ENCODE results near the gene TDP2.
"Not testable (repeated sequence)": the region's sequence is repeated elsewhere in the genome, so short reads cannot be mapped to it uniquely, and the experiment has no call there.

The TDP2 gene

DNA sequence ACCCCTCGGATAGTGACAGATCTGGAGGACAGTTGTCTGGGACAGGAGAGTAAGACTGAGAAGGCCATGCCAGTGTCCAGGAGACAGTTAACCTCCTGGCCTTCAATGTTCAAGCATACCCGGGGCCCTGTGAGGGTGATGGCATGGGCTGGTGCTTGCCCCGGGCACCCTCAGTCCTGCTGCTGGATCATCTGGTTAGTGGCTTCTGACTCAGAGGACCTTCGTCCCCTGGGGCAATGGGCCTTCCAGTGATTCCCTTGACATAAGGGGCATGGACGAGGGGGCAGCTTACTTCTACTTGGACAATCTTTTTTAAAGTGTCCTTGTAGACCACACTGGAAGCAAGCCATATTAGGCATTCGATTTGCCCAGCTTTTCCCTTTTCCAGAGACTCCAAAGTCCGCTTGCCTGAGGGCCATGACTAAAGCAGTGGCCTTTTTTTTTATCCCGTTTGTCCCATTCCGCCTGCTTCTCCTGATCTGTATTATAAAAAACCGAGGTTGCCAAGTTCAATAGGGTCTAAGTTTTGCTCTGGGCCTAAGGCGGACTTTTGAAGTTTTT, 12.2 kb upstream of the TDP2 start:
- not testable (repeated sequence) for DNase-seq (ENCODE audit: low read depth)

- DNase-seq (ENCODE audit: low read depth), result no peak
Measured at GRCh38 chr6:24673625-24674024, 6.9 kb upstream of the TDP2 start.

- DNase-seq (ENCODE audit: low read depth), result no peak
Measured at GRCh38 chr6:24672620-24673182, 6.0 kb upstream of the TDP2 start.

GRCh38 chr6:24671077-24671476, 4.4 kb upstream of the TDP2 start:
- DNase-seq (ENCODE audit: low read depth), result not testable (repeated sequence)

DNA sequence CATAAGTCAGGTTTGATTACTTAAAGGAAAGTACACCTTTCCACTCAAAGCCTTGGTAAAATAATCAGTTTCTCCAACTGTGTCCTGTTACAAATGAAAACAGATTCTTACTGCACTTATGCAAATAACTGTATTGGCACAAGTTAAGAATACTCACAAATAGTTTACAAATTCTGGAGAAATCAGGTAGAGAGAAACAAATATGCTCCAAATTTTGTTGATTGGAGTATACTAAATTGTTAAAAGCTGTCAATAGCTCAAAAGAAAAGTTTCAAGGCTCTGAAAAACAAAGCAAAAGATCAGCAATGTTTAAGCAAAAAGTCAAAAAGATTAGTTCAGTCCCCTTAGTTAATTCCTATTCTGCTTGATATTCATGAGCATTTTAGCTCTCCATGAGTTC, 3.8 kb upstream of the TDP2 start:
- not testable (repeated sequence) for DNase-seq (ENCODE audit: low read depth)

- no peak for DNase-seq (ENCODE audit: low read depth)
Measured at GRCh38 chr6:24668997-24669361, 2.3 kb upstream of the TDP2 start.

DNA sequence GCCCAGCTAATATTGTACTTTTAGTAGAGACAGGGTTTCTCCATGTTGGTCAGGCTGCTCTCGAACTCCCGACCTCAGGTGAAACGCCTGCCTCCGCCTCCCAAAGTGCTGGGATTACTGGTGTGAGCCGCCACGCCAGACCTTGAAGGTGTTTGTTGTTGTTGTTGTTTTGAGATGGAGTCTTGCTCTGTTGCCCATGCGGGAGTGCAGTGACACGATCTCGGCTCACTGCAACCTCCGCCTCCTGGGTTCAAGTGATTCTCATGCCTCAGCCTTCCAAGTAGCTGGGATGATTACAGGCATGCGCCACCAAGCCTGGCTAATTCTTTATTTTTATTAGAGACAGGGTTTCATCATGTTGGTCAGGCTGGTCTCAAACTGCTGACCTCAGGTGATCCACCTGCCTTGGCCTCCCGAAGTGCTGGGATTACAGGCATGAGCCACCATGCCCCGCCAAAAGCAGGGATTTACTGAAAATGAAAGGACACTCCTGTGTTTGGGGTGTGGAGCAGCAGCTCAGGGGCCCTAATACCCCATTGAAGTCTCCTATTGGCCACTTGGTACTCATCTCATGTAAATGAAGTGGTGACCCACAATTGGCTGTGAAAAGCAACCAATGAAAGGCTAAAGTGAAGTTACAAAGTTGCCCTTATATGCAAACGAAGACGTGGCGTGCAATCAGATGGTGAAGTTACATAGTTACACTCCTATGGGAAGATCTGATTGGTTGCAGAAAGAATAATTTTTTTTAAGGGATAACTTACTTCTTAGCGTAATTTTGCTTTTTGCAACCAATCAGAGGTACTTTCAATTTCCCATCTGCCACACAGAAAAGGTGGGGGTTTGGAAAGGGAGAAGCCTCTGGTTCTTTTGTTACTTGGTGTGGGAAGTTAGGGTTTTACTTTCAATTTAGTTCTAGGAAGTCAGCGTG, 1.6 kb upstream of the TDP2 start:
- DNase-seq (ENCODE audit: low read depth), result not testable (repeated sequence)

GRCh38 chr6:24667378-24667803, 692 bp upstream of the TDP2 start:
- no peak for DNase-seq (ENCODE audit: low read depth)

DNA sequence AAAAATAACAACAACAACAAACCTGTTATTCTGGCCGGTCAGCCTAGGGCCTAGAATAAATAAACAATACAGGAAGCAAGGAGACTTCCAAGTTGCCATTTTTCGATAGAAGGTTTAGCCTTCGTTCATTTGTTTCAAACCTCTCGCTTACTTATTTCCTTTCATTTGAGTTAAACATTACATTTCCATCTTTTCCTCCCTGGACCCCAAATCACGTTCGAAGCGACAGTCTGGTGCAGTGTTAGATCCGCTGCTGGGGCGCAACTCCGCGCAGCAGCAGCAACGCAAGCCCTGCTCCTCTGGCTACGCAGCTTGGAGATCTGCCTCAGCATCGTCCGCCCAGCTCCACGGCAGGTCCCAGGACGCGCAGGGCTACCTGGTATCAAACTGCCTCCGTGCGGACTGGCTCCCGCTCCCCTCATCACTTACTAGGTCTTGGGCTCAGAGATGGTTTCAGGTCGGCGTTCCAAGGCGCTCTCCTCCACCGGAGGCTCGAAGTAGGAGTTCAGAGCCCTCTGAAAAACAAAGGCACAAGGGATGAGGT, 530 bp downstream of the TDP2 start:
- DNase-seq (ENCODE audit: low read depth), result no peak

- DNase-seq (ENCODE audit: low read depth), result no peak
Measured at GRCh38 chr6:24664046-24664987, 2.4 kb downstream of the TDP2 start.

- DNase-seq (ENCODE audit: low read depth), result no peak
Measured at GRCh38 chr6:24663189-24663588, 3.5 kb downstream of the TDP2 start.

GRCh38 chr6:24662236-24662635, 4.5 kb downstream of the TDP2 start:
- no peak for DNase-seq (ENCODE audit: low read depth)

DNA sequence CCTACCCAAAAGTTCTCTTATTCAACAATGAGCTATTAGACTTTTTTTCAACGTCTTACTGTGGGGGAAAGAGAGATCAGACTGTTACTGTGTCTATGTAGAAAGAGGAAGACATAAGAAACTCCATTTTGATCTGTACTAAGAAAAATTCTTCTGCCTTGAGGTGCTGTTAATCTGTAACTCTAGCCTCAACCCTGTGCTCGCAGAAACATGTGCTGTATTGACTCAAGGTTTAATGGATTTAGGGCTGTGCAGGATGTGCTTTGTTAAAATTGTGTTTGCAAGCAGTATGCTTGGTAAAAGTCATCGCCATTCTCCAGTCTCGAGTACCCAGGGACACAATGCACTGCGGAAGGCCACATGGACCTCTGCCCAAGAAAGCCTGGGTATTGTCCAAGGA, 4.9 kb downstream of the TDP2 start:
- not testable (repeated sequence) for DNase-seq (ENCODE audit: low read depth)

GRCh38 chr6:24660105-24660504, 6.6 kb downstream of the TDP2 start:
- no peak for DNase-seq (ENCODE audit: low read depth)

GRCh38 chr6:24659561-24659960, 7.1 kb downstream of the TDP2 start:
- no peak for DNase-seq (ENCODE audit: low read depth)

GRCh38 chr6:24658573-24659560, 7.8 kb downstream of the TDP2 start:
- peak; percentile 77 for DNase-seq (ENCODE audit: low read depth)

GRCh38 chr6:24655215-24655614, 11.5 kb downstream of the TDP2 start:
- no peak for DNase-seq (ENCODE audit: low read depth)

- no peak for DNase-seq (ENCODE audit: low read depth)
Measured at GRCh38 chr6:24650365-24650764, 16.3 kb downstream of the TDP2 start.

- DNase-seq (ENCODE audit: low read depth), result no peak
Measured at GRCh38 chr6:24649691-24650090, 17.0 kb downstream of the TDP2 start.

DNA sequence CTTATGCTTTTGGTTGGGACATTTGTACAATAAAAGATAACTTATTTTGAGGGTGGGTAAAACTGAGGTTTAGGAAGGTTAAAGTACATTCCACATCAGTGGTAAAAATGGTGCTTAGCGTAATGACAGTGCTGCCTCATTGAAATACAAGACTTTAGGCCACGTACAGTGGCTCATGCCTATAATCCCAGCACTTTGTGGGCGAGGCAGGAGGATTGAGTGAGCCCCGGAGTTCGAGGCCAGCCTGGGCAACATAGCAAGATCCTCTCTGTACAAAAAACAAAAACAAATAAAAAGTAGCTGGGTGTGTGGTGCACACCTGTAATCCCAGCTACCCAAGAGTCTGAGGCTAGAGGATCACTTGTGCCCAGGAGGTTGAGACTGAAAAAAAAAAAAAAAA, 18.4 kb downstream of the TDP2 start:
- DNase-seq (ENCODE audit: low read depth), result no peak

DNA sequence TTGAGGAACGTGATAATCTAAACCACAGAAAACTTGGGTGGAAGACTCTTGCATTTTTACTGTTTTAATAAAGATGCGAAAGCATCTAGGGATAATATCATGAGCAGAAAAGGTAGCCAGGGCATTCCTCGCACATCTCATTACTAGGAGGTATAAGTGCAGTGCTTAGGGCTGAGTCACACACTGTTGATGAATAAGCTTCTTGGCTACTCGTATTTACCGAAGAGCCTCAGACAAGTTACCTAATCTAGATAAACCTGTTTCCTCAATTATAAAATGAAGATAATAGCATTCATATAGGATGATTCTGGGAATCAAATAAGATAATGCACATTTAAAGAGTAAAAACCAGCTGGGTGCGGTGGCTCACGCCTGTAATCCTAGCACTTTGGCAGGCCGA, 19.9 kb downstream of the TDP2 start:
- no peak for DNase-seq (ENCODE audit: low read depth)

Measured in stromal cell of bone marrow (primary cell).